HCT116 (cell line): Measurements from ENCODE around the gene PTGIS. TPM values are rescaled to one million over a fixed set of nuclear protein-coding genes. Genes with fewer than 3 reads are reported as not detected.

Experiments
- ATAC-seq: fragments of 200-7000 bp; cut with Tn5 transposase; 2 replicates; pipeline ENCODE4 v1.9.1; 2020; ENCODE audit warnings: mild to moderate bottlenecking, moderate library complexity
- BruUV-seq: library from RNA; stranded (reverse); fragments of 400-500 nt; replicated peaks from 2 replicates; lab custom pipeline; 2021; lab: Mats Ljungman, UMichigan
- CTCF ChIA-PET: fragments of 300-600 bp; sonication (Branson Sonifier 250); formaldehyde crosslinking; loops from one replicate; lab custom pipeline; 2021; ENCODE audit warnings: antibody characterized with exemption; lab: Charles Lee
- POLR2A ChIA-PET: fragments of 300-600, 350-600 bp; sonication (Branson Sonifier 250); formaldehyde crosslinking; loops from one replicate; lab custom pipeline; 2021; ENCODE audit warnings: antibody characterized with exemption; lab: Charles Lee
- RAD21 ChIA-PET, 2 experiments: fragments of 300-600 bp; sonication (Branson Sonifier 250); formaldehyde crosslinking; loops; one replicate each; lab custom pipeline; 2023; ENCODE audit warnings: low total read pairs in 2 of 2; ENCODE audit not compliant: uncharacterized antibody in 2 of 2, unreplicated experiment in 2 of 2, low non-redundant PET in 1 of 2; lab: Charles Lee
- DNase-seq: peaks from one replicate; pipeline ENCODE4 v3.0.0-alpha.2; 2010; ENCODE audit warnings: low read depth, low spot score
- H2AFZ ChIP-seq: fragments of 200-600 bp; shearing (Covaris generic), sonication (generic); 2 replicates; pipeline ENCODE4 v1.6.1; 2017; ENCODE audit warnings: low read depth, mixed run types, mixed read lengths, antibody characterized with exemption, low read length; ENCODE audit not compliant: poor library complexity, severe bottlenecking
- H3K27ac ChIP-seq: 2 replicates; pipeline ENCODE4 v1.5.1; 2012; ENCODE audit warnings: low read depth, low read length
- H3K27me3 ChIP-seq: fragments of 200-600 bp; sonication (generic); 2 replicates; pipeline ENCODE4 v1.6.1; 2016; ENCODE audit warnings: mixed run types, low read length, mixed read lengths; ENCODE audit not compliant: insufficient read depth
- H3K36me3 ChIP-seq, 2 experiments: fragments of 200-500 bp in 1 of 2; fragments of 200-600 bp in 1 of 2; sonication (Bioruptor generic) in 1 of 2; sonication (generic) in 1 of 2; 2 replicates each; pipeline versions ENCODE4 v1.5.1 to v1.6.1; 2014 to 2016; ENCODE audit warnings: low read length in 2 of 2, inconsistent platforms in 1 of 2, mixed read lengths in 1 of 2, mixed run types in 1 of 2; ENCODE audit not compliant: insufficient read depth in 2 of 2, control insufficient read depth in 1 of 2
- H3K4me1 ChIP-seq, 2 experiments: fragments of 200-600 bp in 1 of 2; sonication (generic) in 1 of 2; 2 replicates each; pipeline versions ENCODE4 v1.5.1 to v1.6.1; 2012 to 2017; ENCODE audit warnings: low read length in 2 of 2, inconsistent platforms in 1 of 2, mild to moderate bottlenecking in 1 of 2, mixed read lengths in 1 of 2, mixed run types in 1 of 2, moderate library complexity in 1 of 2; ENCODE audit not compliant: insufficient read depth in 2 of 2, control insufficient read depth in 1 of 2
- H3K4me2 ChIP-seq: fragments of 200-600 bp; sonication (generic); 2 replicates; pipeline ENCODE4 v1.6.1; 2017; ENCODE audit warnings: mixed run types, low read length, mixed read lengths
- H3K4me3 ChIP-seq, 2 experiments: fragments of 200-600 bp in 1 of 2; sonication (generic) in 1 of 2; replicated peaks in 1 of 2; 2 replicates each; pipeline ENCODE4 v1.5.1; 2011 to 2016; ENCODE audit warnings: low read length in 2 of 2, control low read depth in 1 of 2, low read depth in 1 of 2, mild to moderate bottlenecking in 1 of 2, mixed read lengths in 1 of 2, mixed run types in 1 of 2
- H3K79me2 ChIP-seq: fragments of 200-600 bp; sonication (generic); 2 replicates; pipeline ENCODE4 v1.6.1; 2017; ENCODE audit warnings: mild to moderate bottlenecking, mixed run types, low read length, moderate library complexity, mixed read lengths; ENCODE audit not compliant: insufficient read depth
- H3K9ac ChIP-seq: fragments of 200-600 bp; sonication (generic); 2 replicates; pipeline ENCODE4 v1.6.1; 2016; ENCODE audit warnings: low read length, mixed read lengths
- H3K9me2 ChIP-seq: fragments of 200-600 bp; sonication (generic), shearing (Covaris generic); 2 replicates; pipeline ENCODE4 v1.6.1; 2017; ENCODE audit warnings: mixed run types, mild to moderate bottlenecking, moderate library complexity; ENCODE audit not compliant: insufficient read depth
- H3K9me3 ChIP-seq, 2 experiments: fragments of 200-500 bp in 1 of 2; fragments of 200-600 bp in 1 of 2; sonication (Bioruptor generic) in 1 of 2; sonication (generic) in 1 of 2; 2 replicates each; pipeline ENCODE4 v1.6.1; 2014 to 2017; ENCODE audit warnings: low read length in 2 of 2, mixed read lengths in 2 of 2, inconsistent platforms in 1 of 2, low read depth in 1 of 2, mild to moderate bottlenecking in 1 of 2, mixed run types in 1 of 2, moderate library complexity in 1 of 2; ENCODE audit not compliant: control insufficient read depth in 1 of 2, insufficient read depth in 1 of 2
- H4K20me1 ChIP-seq: fragments of 200-600 bp; sonication (generic), shearing (Covaris generic); 2 replicates; pipeline ENCODE4 v1.6.1; 2017; ENCODE audit warnings: mixed run types, mild to moderate bottlenecking, moderate library complexity; ENCODE audit not compliant: insufficient read depth
- CBX3 ChIP-seq: IDR thresholded peaks from 2 replicates; pipeline ENCODE4 v1.6.1; 2012; ENCODE audit warnings: low read depth
- CEBPB ChIP-seq: IDR thresholded peaks from 2 replicates; pipeline ENCODE4 v1.6.1; 2012; ENCODE audit warnings: low read depth
- EGR1 ChIP-seq: IDR thresholded peaks from 2 replicates; pipeline ENCODE4 v1.6.1; 2012; ENCODE audit warnings: low read depth
- ELF1 ChIP-seq: IDR thresholded peaks from 2 replicates; pipeline ENCODE4 v1.6.1; 2012; ENCODE audit warnings: low read depth, borderline replicate concordance
- EZH2 ChIP-seq: fragments of 200-600 bp; sonication (generic); IDR thresholded peaks from 2 replicates; pipeline ENCODE4 v1.6.1; 2017; ENCODE audit warnings: antibody characterized with exemption, mixed run types
- EZH2phosphoT487 ChIP-seq: fragments of 200-600 bp; IDR thresholded peaks from 2 replicates; pipeline ENCODE4 v1.6.1; 2018; ENCODE audit warnings: antibody characterized with exemption, borderline replicate concordance
- FOSL1 ChIP-seq: IDR thresholded peaks from 2 replicates; pipeline ENCODE4 v1.6.1; 2012; ENCODE audit warnings: low read depth
- JUND ChIP-seq: IDR thresholded peaks from 2 replicates; pipeline ENCODE4 v1.6.1; 2012
- POLR2A ChIP-seq: IDR thresholded peaks from 2 replicates; pipeline ENCODE4 v1.7.0; 2011; ENCODE audit warnings: borderline replicate concordance; ENCODE audit not compliant: insufficient read depth, insufficient read length; ENCODE audit errors: extremely low read depth
- POLR2AphosphoS5 ChIP-seq: IDR thresholded peaks from 2 replicates; pipeline ENCODE4 v1.6.1; 2011; ENCODE audit warnings: mild to moderate bottlenecking, low read depth, low read length, moderate library complexity
- RAD21 ChIP-seq: IDR thresholded peaks from 2 replicates; pipeline ENCODE4 v1.6.1; 2012; ENCODE audit warnings: low read depth, mild to moderate bottlenecking
- SP1 ChIP-seq: IDR thresholded peaks from 2 replicates; pipeline ENCODE4 v1.6.1; 2012; ENCODE audit warnings: low read depth
- SRF ChIP-seq: IDR thresholded peaks from 2 replicates; pipeline ENCODE4 v1.6.1; 2012; ENCODE audit warnings: low read depth
- TCF7L2 ChIP-seq: IDR thresholded peaks from 2 replicates; pipeline ENCODE4 v1.7.0; 2011; ENCODE audit warnings: borderline replicate concordance, inconsistent platforms; ENCODE audit not compliant: insufficient read depth, insufficient read length; ENCODE audit errors: extremely low read depth
- ZFX ChIP-seq: fragments of 450-650 bp; IDR thresholded peaks from 2 replicates; pipeline ENCODE4 v1.6.1; 2017
- ZNF274 ChIP-seq: fragments of 200-500 bp; sonication (Bioruptor generic); IDR thresholded peaks from 2 replicates; pipeline ENCODE4 v1.6.1; 2014; ENCODE audit warnings: mild to moderate bottlenecking, low read depth, low read length, inconsistent platforms
- intact Hi-C: fragments of 100-400 bp; cut with micrococcal nuclease; formaldehyde crosslinking; loops from 2 replicates; pipeline ENCODE4 v1.10.0; 2022
- total RNA-seq: library from RNA; stranded (reverse); gene quantifications from one replicate; pipeline ENCODE4 v1.2.1, GENCODE V29; 2021; ENCODE audit not compliant: unreplicated experiment
- TF ChIP-seq, protein P1 (sequence below): IDR thresholded peaks from 2 replicates; pipeline ENCODE4 v1.6.1; 2011; ENCODE audit warnings: mild to moderate bottlenecking, low read length, moderate library complexity; ENCODE audit not compliant: insufficient replicate concordance; ENCODE audit errors: extremely low read depth
- TF ChIP-seq, protein P2 (sequence below): IDR thresholded peaks from 2 replicates; pipeline ENCODE4 v1.6.1; 2012

The PTGIS gene
- total RNA-seq, 1 experiment from 2014 or later = 0.25 TPM

DNA sequence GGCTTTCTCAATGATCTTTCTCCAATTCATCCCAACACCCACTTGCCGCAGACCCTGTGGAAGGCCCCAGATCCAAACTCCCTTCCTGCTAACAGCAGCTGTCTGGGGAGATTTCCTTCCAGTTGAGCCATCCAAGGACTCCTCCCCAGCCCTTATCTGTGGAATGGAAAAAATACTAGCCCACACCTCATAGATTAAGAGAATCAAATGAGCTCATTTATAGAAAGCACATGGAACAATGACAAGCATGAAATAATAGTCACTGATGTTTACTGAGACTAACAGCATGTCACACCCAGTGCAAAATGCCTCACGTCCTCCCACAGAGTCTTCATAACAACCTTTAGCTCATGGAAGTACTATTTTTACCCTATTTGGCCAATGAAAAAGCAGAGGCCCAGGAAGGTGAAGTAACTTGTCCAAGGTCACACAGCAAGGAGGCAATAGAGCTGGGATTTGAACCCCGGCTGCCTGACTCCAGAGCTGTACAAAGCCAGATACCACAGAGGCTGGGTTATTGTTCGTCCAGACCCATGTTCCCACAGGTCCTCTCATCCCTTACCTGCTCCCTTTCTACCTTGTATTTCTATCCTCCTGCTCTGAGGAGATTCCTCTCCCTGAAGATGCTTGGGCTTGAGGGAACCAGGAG is 23.4 kb upstream of the PTGIS start:
- Histone ChIP-seq H3K27me3 (no peaks in the 10 kb centered on the region), H2AFZ (no peak overlapping the region), H3K79me2 (no peaks in the 10 kb centered on the region), H3K9me3 (no peaks in the 10 kb centered on the region), H3K4me1 (peaks cover 14 to 36% of the 10 kb centered on the region in 2 experiments), H3K27ac (no peak overlapping the region), H3K9me2 (no peaks in the 10 kb centered on the region), H3K4me2 (no peak overlapping the region), H3K9ac (no peak overlapping the region), H3K4me3 (no peak overlapping the region), H4K20me1 (no peaks in the 10 kb centered on the region), H3K36me3 (no peaks in the 10 kb centered on the region)
- ChIA-PET CTCF (interaction anchor here (0.6 kb wide), 1 partner anchor 255 kb away, joined by 3 read pairs; no protein-coding TSS in a partner anchor), POLR2A (interaction anchor here (0.5 kb wide), 1 partner anchor 355 kb away, joined by 3 read pairs; no protein-coding TSS in a partner anchor), RAD21 (no interaction called here)
- intact Hi-C loops = no loop called here
- DNase-seq (no peak), ATAC-seq (no peak)
- BruUV-seq = no TSS peak
- TF ChIP-seq POLR2AphosphoS5 (no peak), ELF1 (no peak), ZFX (no peak), EGR1 (no peak), RAD21 (no peak), ZNF274 (no peak), JUND (no peak)

DNA sequence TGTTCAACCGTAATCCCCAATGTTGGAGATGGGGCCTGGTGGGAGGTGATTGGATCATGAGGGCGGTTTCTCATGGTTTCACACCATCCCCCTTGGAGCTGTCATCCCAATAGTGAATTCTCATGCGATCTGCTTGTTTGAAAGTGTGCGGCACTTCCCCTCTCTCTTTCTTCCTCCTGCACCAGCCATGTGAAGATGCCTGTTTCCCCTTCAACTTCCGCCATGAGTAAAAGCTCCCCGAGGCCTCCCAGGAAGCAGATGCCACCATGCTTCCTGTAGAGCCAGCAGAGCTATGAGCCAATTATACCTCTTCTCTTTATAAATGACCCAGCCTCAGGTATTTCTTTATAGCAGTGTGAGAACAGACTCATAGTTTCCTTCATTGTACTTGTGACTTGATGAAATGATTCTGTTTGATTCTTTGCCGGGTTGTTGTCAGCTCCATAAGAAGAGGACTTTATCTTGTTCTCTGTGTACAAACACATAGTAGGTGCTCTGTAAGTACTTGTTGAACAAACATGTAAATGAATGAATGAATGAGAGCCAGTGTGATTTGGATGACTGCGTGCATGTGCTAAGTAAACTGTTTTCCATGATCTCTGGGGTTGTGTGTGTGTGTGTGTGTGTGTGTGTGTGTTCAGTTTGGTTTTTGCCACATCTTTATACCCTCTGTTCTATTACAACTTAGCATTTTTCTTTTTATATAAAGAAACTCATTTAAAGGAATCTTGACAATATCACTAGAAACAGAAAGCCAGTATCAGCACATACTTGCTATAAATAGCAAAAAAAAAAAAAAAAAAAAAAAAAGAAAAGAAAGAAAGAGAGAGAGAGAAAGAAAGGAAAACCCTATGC is 22.5 kb upstream of the PTGIS start:
- H3K4me2 ChIP-seq = no peak overlapping the region
- no peaks in the 10 kb centered on the region for H3K79me2 ChIP-seq
- H3K27me3 ChIP-seq = no peaks in the 10 kb centered on the region
- no peak overlapping the region for H3K4me3 ChIP-seq
- ChIA-PET POLR2A (no interaction called here), RAD21 (no interaction called here), CTCF (no interaction called here)
- no peak for DNase-seq
- no peak overlapping the region for H2AFZ ChIP-seq
- H3K9ac ChIP-seq = no peak overlapping the region
- no peak for ATAC-seq
- no peaks in the 10 kb centered on the region for H3K9me2 ChIP-seq
- TF ChIP-seq RAD21 = no peak
- TF ChIP-seq, protein P1, sequence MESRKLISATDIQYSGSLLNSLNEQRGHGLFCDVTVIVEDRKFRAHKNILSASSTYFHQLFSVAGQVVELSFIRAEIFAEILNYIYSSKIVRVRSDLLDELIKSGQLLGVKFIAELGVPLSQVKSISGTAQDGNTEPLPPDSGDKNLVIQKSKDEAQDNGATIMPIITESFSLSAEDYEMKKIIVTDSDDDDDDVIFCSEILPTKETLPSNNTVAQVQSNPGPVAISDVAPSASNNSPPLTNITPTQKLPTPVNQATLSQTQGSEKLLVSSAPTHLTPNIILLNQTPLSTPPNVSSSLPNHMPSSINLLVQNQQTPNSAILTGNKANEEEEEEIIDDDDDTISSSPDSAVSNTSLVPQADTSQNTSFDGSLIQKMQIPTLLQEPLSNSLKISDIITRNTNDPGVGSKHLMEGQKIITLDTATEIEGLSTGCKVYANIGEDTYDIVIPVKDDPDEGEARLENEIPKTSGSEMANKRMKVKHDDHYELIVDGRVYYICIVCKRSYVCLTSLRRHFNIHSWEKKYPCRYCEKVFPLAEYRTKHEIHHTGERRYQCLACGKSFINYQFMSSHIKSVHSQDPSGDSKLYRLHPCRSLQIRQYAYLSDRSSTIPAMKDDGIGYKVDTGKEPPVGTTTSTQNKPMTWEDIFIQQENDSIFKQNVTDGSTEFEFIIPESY = no peak
- no peak for TF ChIP-seq SRF
- no peak for TF ChIP-seq SP1
- no peak for TF ChIP-seq JUND
- no peak for TF ChIP-seq TCF7L2
- no peak for TF ChIP-seq ZNF274
- TF ChIP-seq FOSL1 = no peak
- TF ChIP-seq EZH2 = no peak
- TF ChIP-seq ZFX = no peak
- TF ChIP-seq, protein P2, sequence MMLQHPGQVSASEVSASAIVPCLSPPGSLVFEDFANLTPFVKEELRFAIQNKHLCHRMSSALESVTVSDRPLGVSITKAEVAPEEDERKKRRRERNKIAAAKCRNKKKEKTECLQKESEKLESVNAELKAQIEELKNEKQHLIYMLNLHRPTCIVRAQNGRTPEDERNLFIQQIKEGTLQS = no peak
- no peak for TF ChIP-seq EZH2phosphoT487
- TF ChIP-seq CEBPB = no peak
- TF ChIP-seq POLR2A = no peak
- no peak for TF ChIP-seq POLR2AphosphoS5
- no peak for TF ChIP-seq CBX3
- H3K36me3 ChIP-seq = no peaks in the 10 kb centered on the region
- H3K27ac ChIP-seq = no peak overlapping the region
- intact Hi-C loops = no loop called here
- peaks cover 8 to 26% of the 10 kb centered on the region in 2 experiments; a peak in 3 of 4 replicates for H3K4me1 ChIP-seq
- H3K9me3 ChIP-seq = no peaks in the 10 kb centered on the region
- no TSS peak for BruUV-seq
- H4K20me1 ChIP-seq = no peaks in the 10 kb centered on the region
